HG03045 (cell line): ENCODE data around the gene GLYATL3.
"Not testable (repeated sequence)": the region's sequence is repeated elsewhere in the genome, so short reads cannot be mapped to it uniquely, and the experiment has no call there.

Source experiments
- ATAC-seq: cut with Tn5 transposase; IDR thresholded peaks from one replicate; pipeline ENCODE4 v1.9.1; 2021; ENCODE audit warnings: mild to moderate bottlenecking, moderate library complexity; ENCODE audit not compliant: unreplicated experiment

GLYATL3 gene

DNA sequence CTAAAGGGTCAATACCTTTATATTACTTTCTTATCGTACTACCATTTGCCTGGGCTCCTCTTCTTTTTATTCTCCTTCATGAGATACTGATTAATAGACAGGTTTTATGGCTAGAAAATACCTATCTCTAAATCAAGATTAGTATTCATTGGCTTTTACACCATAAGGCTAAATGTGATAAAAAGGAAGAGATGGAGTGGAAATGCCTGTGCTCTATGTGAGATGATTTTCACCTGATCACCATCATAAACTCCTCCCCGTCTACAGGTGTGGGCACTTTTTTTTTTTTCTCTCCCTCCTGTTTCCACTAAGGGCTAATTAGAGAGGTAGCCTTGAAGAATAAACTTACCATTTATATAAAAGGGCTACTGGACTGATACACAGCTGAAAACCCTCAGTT is at the start of gene GLYATL3:
Gene GLYATL3, plus strand, starts transcription at position 301 of the 400 bp plus-strand sequence. CDS start 12,068 bp downstream, outside the sequence.
- ATAC-seq = no peak

DNA sequence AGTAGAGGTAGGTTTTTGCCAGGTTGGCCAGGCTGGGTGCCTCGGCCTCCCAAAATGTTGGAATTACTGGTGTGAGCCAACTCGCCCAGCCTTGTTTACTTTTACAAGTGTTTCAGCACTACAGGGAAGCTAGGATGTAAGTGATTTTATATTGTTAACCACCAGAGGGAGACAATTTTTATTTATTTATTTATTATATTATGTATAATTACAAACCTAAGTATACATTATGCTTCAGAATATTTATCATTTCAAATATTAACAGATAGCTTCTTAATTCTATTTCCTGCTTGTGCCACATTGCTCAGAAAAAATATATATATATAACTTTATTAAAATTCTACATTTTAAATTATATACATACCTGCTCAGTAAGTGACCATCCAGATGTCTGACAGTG is 46.5 kb upstream of the GLYATL3 start:
- ATAC-seq = no peak

DNA sequence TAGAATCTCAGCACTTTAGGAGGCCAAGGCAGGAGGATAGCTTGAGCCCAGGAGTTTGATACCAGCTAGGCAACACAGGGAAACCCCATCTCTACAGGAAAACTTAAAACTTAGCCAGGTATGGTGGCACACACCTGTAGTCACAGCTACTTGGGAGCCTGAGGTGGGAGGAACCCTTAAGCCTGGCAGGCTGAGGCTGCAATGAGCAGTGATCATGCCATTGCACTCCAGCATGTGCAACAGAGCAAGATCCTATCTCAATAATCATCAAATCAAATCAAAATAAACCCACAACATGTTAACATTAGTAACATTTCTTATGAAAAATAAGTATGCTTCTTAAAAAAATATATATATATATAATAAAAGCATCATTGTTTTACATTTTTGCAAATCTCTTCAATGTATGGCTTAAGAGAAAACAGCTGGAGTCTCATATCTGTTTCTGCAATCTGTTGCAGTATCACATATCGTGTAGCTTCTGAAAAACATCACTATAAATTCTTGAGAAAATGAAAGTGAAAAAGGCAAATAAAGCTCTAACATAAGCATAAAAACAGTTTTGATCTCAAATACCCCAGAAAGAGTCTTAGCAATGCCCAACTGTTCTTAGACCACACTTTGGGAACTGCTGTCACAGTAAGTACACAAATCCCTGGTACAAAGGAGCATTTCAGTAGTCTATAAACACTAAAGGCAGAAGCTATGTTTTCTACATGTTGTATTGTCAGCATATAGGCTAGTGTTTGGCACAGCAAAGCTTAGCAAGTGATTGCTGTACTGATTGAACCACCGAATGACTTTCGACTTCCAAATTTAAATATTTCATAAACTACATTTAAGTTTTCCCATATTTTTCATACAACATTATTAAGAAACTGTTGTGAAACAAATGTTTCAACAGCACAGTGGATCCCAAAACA is 44.7 kb upstream of the GLYATL3 start:
- peak; percentile 66 for ATAC-seq

DNA sequence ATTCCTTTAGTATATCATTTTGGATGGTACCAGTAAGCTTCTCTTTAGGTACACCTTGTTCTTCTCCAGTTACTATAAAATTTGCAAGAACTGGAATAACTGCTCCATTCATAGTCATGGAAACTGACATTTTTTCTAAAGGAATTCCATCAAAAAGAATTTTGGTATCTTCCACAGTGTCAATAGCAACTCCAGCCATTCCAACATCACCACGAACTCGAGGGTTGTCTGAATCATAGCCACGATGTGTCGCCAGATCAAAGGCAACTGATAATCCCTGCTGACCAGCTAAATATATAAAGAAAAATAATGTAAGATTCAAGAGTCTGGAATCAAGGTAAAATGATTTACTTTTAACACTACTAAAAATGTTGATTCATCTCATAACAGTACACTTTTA is 42.0 kb upstream of the GLYATL3 start:
- no peak for ATAC-seq

DNA sequence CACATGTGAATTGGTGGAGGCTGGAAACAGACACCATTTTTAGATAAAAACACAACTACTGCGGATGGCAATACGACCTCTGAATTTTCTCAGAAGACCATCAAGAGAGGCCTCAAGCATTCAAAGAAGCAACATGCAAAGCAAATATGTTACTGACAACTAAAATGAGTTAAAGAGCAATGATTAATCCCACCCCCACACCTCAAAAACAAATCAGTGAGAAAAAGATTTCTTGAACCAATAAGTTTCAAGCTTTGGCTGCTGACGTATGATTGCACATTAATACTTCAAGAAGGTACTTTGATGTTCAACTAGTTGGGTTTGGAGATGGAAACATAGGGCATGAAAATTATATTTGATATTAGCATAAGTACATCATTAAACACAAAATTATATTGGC is 37.7 kb upstream of the GLYATL3 start:
- no peak for ATAC-seq

DNA sequence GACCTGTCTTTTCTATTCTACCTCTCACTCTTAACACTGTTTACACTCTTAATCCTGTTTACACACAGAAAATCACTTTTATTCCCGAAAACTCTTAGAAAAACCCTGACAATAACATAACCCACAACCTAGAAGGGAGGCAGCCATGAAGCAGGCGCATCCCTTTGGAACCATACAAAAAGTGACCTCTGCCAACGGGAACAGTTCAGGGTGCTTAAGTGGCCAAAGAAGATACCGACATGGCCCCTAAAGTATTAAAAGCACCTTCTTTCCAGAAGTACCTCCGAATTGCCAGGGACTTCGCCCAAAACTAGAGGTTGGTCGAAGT is 37.2 kb upstream of the GLYATL3 start:
- peak; percentile 12 for ATAC-seq

DNA sequence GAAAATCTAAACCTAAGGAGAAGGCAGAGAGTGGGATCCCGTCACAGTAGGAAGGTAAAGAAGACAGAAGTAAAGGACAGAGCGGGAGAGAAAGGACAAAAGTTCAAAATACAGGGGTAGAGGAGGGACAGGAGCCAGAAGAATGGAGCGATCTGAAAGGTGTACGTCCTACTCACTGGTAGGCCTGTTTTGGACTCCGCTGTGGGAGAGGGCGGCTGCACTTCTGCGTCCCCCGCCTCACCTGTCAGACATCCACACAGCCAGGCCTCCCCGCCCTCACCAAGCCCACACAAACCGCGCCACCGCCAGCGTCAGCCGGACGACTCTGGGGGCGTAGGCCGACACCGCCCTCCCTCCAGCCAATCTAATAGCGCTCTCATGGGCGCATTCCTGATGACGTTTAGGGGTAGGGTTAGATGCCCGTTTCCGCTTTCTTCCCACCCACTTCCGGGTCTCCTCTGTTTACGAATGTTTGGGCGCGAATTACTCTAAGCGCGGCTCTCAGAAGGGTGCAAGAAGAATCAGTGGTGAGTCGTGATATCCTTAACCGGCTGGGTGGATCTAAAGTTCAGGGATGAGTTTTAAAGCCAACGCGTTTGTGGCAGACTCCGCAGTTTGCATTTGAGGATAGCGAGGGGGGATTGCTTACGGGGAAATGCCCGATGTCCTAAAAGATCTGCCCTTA is 36.7 kb upstream of the GLYATL3 start, which contains the start of the genes CENPQ and MMUT:
Gene CENPQ, plus strand, starts transcription at position 444 of the 685 bp plus-strand sequence. CDS start 6,807 bp downstream, outside the sequence.
Gene MMUT, minus strand, starts transcription at position 327 of the 685 bp plus-strand sequence. CDS start 3,787 bp downstream, outside the sequence.
- ATAC-seq = peak; percentile 100

DNA sequence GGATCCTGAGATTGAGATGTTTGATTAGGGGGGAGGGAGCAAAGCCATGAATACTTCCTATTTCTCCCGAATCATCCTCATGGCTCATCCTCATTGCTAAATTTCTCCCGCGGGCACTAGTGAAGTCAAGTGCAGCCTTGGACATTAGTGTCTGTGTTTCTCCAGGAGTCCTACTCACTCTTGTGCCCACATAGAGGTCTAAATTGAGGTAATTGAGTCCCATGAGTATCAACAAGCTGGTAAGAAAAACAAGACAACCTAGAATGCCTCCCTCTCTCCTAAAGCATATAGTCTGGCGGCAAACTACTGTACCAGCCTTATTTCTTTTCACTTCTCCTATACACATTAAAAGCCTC is 36.1 kb upstream of the GLYATL3 start:
- peak; percentile 3 for ATAC-seq

DNA sequence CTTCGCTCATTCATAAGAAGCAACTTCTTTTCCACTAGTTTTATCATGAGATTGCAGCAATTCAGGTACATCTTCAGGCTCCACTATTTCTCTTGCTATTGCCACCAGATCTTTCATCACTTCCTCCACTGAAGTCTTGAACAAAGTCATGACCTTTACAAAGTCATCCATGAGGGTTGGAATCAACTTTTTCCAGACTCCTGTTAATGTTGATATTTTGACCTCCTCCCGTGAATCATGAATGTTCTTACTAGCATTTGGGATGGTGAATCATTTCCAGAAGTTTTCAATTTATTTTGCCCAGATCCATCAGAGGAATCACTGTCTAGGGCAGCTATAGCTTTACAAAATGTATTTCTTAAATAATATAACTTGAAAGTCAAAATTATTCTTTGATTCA is 35.0 kb upstream of the GLYATL3 start:
- ATAC-seq = no peak

DNA sequence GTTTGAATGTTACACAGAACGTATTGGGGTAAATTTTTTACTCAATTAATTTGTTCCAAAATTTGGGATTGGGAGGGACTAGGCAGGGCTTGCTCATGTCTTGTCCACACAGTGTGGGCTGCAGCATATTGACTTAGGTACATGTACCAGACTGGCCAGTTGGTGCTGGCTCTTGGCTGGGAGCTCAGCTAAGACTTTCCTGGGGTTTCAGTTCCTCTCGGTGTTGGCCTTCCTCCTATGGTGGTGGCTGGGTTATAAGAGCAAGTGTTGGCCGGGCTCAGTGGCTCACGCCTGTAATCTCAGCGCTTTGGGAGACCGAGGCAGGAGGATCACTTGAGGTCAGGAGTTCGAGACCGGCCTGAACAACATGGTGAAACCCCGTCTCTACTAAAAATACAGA is 31.7 kb upstream of the GLYATL3 start:
- ATAC-seq = no peak

DNA sequence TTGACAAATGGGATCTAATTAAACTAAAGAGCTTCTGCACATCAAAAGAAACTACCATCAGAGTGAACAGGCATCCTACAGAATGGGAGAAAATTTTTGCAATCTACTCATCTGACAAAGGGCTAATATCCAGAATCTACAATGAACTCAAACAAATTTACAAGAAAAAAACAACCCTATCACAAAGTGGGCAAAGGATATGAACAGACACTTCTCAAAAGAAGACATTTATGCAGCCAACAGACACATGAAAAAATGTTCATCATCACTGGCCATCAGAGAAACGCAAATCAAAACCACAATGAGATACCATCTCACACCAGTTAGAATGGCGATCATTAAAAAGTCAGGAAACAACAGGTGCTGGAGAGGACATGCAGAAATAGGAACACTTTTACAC is 23.2 kb upstream of the GLYATL3 start:
- not testable (repeated sequence) for ATAC-seq

DNA sequence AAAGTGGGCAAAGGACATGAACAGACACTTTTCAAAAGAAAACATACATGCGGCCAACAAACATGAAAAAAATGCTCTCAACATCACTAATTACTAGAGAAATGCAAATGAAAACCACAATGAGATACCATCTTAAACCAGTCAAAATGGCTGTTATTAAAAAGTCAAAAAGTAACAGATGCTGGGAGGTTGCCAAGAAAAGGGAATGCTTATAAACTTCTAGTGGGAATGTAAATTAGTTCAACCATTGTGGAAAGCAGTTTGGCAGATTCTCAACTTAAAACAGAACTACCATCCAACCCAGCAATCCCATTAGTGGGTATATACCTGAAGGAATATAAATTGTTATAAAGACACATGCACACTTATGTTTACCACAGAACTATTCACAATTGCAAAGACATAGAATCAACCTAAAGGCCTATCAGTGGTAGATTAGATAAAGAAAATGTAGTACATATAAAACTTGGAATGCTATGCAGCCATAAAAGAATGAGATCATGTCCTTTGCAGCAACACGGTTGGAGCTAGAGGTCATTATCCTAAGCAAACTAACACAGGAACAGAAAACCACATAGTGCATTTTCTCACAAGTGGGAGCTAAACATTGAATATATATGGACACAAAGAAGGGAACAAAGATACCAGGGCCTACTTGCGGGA is 20.3 kb upstream of the GLYATL3 start:
- no peak for ATAC-seq

DNA sequence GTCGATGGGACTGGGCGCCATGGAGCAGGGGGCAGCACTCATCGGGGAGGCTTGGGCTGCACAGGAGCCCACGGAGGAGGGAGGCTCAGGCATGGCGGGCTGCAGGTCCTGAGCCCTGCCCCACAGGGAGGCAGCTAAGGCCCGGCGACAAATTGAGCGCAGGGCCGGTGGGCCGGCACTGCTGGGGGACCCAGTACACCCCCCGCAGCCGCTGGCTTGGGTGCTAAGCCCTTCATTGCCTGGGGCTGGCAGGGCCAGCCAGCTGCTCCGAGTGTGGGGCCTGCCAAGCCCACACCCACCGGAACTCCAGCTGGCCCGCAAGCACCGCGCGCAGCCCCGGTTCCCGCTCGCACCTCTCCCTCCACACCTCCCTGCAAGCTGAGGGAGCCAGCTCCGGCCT is 17.9 kb upstream of the GLYATL3 start:
- not testable (repeated sequence) for ATAC-seq

DNA sequence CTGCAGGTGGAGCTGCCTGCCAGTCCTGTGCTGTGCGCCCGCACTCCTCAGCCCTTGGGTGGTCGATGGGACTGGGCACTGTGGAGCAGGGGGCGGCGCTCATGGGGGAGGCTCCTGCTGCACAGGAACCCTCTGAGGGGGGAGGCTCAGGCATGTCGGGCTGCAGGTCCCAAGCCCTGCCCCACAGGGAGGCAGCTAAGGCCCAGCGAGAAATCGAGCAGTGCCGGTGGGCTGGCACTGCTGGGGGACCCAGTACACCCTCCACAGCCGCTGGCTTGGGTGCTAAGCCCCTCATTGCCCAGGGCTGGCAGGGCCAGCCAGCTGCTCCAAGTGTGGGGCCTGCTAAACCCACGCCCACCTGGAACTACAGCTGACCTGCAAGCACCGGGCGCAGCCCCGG is 16.3 kb upstream of the GLYATL3 start:
- ATAC-seq = not testable (repeated sequence)

DNA sequence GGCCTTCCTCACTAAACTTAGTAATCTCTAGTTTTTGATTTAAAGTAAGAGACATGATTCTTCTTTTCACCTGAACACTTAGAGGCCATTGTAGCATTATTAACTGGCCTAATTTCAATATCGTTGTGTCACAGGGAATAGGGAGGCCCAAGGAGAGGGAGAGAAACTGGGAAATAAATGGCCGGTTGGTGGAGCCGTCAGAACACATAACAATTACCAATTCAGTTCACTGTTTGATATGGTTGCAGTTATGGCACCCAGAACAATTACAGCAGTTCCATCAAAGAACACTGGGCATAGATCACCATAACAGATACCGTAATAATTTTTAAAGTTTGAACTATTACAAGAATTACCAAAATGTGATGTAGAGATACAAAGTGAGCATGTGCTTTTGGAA is 9.1 kb upstream of the GLYATL3 start:
- no peak for ATAC-seq

DNA sequence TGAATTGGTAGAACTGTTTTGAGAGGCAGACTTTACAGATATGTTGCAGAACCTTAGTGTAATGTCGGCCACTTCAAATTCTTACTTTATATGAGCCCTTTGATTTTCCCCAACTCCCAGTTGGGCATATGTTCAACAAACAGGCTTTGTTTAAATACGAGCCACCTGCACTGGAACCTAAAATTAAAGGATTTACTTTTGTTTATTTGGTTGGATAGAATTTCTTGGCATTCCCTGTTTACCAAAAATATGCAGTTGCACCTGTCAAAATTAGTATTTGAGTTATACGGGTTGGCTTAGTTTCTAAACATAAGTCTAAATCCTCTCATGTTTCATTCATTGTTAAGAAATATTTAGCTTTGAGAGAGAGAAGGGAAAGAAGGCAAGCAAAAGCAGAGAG is 2.4 kb upstream of the GLYATL3 start:
- ATAC-seq = no peak

DNA sequence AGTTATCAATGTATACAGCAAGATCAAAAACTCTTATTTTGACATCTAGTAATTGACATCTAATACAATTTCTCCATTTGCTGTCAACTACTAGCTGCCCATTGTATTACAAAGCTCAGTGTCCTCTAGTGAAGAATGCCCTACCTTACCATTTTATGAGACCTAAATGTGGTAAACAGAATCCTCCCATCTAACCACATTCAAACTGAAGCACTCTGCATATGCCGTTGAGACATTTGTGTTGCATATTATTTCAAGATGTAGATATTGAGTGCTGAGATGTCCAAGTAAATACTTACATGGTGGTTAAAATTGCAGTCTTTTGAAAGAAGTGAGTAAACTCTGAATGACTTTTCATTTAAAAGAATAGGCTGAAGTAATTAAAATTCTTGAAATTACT is 597 bp upstream of the GLYATL3 start:
- no peak for ATAC-seq

DNA sequence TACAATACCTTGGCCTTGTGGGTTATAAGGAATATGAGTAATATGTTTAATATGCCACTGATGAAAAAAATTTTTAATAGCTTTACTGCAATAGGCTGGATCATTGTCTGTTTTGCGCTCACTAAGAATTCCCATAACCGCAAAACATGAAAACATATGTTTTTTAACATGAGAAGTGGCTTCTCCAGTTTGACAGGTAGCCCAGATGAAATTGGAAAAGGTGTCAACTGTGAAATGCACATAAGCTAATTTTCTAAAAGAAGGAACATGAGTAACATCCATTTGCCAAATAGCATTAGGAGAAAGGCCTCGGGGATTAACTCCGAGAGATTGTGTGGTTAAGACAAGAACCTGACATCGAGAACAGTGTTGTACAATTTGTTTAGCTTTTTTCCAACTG is 4.9 kb downstream of the GLYATL3 start:
- ATAC-seq = no peak

DNA sequence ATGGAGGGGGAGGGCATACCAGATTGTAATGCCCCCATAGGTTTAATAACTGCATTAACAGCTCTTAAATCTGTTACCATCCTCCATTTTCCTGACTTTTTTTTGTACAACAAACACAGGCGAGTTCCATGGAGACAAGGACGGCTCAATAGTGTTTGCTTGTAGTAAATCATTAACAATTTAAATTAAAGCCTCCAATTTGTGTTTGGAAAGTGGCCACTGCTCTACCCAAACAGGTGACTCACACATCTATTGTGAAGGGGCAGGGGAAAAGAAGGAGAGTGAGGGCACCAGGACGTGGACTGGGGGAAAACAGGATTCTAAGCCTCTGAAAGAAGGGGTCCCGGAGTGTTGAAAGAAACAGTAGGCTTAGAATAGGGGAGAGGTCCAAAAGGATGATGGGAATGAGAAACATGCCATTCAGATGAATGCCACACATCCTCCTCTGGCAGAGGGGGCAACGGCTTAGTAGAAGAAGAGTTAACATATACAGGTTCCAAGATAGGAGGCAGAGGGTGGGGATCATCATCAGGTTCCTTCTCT is 6.9 kb downstream of the GLYATL3 start:
- no peak for ATAC-seq

DNA sequence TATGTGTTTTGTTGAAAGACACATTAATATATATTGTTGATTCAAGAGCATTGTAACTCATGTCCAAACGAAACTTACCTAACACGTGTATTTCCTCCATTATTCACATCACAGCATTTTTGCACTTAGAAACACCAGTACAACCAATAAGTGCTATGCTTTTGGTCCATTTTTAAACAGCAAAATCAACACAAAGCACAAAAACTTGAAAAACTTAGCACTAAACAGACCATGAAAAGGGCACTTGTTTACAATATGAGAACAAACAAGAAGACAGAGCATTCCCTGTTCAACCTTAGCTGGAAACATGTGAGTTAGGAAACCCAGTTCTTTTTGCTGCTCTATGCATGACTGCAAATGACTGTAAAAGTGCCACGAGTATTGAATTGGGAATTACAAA is 9.6 kb downstream of the GLYATL3 start:
- ATAC-seq = no peak
